Duodenal mucosa (tissue), 2 donors: Measurements from ENCODE around the gene OXNAD1.

Source experiments
- H3K27ac ChIP-seq: one replicate; pipeline ENCODE4 v1.7.0; 2013; ENCODE audit warnings: low read depth, low read length
- H3K27me3 ChIP-seq, 2 donors: one replicate each; pipeline ENCODE4 v1.7.0; 2013; ENCODE audit warnings: low read length in 2 of 2, control low read depth in 1 of 2; ENCODE audit not compliant: insufficient read depth in 2 of 2, control insufficient read depth in 1 of 2
- H3K36me3 ChIP-seq, 2 donors: one replicate each; pipeline ENCODE4 v1.7.0; 2013; ENCODE audit warnings: low read length in 2 of 2, control low read depth in 1 of 2; ENCODE audit not compliant: insufficient read depth in 2 of 2, control insufficient read depth in 1 of 2
- H3K4me1 ChIP-seq, 2 donors: one replicate each; pipeline ENCODE4 v1.7.0; 2013; ENCODE audit warnings: low read length in 2 of 2, control low read depth in 1 of 2; ENCODE audit not compliant: insufficient read depth in 2 of 2, control insufficient read depth in 1 of 2
- H3K4me3 ChIP-seq, 2 donors: one replicate each; pipeline ENCODE4 v1.7.0; 2013; ENCODE audit warnings: low read length in 2 of 2, low read depth in 1 of 2
- H3K9ac ChIP-seq, 2 donors: one replicate each; pipeline ENCODE4 v1.7.0; 2013; ENCODE audit warnings: low read length in 2 of 2, low read depth in 1 of 2
- H3K9me3 ChIP-seq, 2 donors: one replicate each; pipeline ENCODE4 v1.7.0; 2013; ENCODE audit warnings: low read length in 2 of 2, control low read depth in 1 of 2; ENCODE audit not compliant: control insufficient read depth in 1 of 2

OXNAD1 gene

GRCh38 chr3:16300881-16301359 lies 35.9 kb downstream of the OXNAD1 start:
- Histone ChIP-seq H3K4me1 (peaks cover 7 to 8% of the 10 kb centered on the region in 2 donors), H3K36me3 (peaks cover 35 to 49% of the 10 kb centered on the region in 2 donors), H3K27ac (no peak overlapping the region), H3K9me3 (no peaks in the 10 kb centered on the region), H3K27me3 (no peaks in the 10 kb centered on the region), H3K4me3 (no peak overlapping the region), H3K9ac (no peak overlapping the region)

GRCh38 chr3:16301507-16301906 lies 36.5 kb downstream of the OXNAD1 start:
- Histone ChIP-seq H3K4me1 (peaks cover 7 to 8% of the 10 kb centered on the region in 2 donors), H3K36me3 (peaks cover 33 to 47% of the 10 kb centered on the region in 2 donors), H3K27me3 (no peaks in the 10 kb centered on the region), H3K9ac (no peak overlapping the region), H3K9me3 (no peaks in the 10 kb centered on the region), H3K27ac (no peak overlapping the region), H3K4me3 (no peak overlapping the region)

- Histone ChIP-seq H3K9ac (no peak overlapping the region), H3K27me3 (no peaks in the 10 kb centered on the region), H3K4me3 (no peak overlapping the region), H3K9me3 (no peaks in the 10 kb centered on the region), H3K4me1 (peaks cover 7 to 8% of the 10 kb centered on the region in 2 donors), H3K36me3 (peaks cover 33 to 45% of the 10 kb centered on the region in 2 donors), H3K27ac (no peak overlapping the region)
Measured at GRCh38 chr3:16302082-16302631, 37.1 kb downstream of the OXNAD1 start.

GRCh38 chr3:16303037-16303575 lies 38.1 kb downstream of the OXNAD1 start:
- Histone ChIP-seq H3K4me3 (no peak overlapping the region), H3K9ac (no peak overlapping the region), H3K36me3 (peaks cover 32 to 40% of the 10 kb centered on the region in 2 donors), H3K27me3 (no peaks in the 10 kb centered on the region), H3K9me3 (no peaks in the 10 kb centered on the region), H3K27ac (no peak overlapping the region), H3K4me1 (peaks cover 7 to 8% of the 10 kb centered on the region in 2 donors)

GRCh38 chr3:16304061-16305010 lies 39.3 kb downstream of the OXNAD1 start:
- peaks cover 27 to 40% of the 10 kb centered on the region in 2 donors for H3K36me3 ChIP-seq
- no peak overlapping the region for H3K27ac ChIP-seq
- no peak overlapping the region for H3K4me3 ChIP-seq

GRCh38 chr3:16305111-16305541 lies 40.1 kb downstream of the OXNAD1 start:
- no peak overlapping the region for H3K27ac ChIP-seq
- no peaks in the 10 kb centered on the region for H3K27me3 ChIP-seq
- peaks cover 8 to 9% of the 10 kb centered on the region in 2 donors for H3K4me1 ChIP-seq

More at GRCh38 chr3:16304061-16305010, 39.3 kb downstream of the OXNAD1 start:
- Histone ChIP-seq H3K4me1 (peaks cover 7 to 8% of the 10 kb centered on the region in 2 donors), H3K9ac (no peak overlapping the region), H3K27me3 (no peaks in the 10 kb centered on the region), H3K9me3 (no peaks in the 10 kb centered on the region)

GRCh38 chr3:16307832-16308531 lies 43.0 kb downstream of the OXNAD1 start:
- H3K27ac ChIP-seq: no peak overlapping the region
- H3K4me1 ChIP-seq: peaks cover 26 to 29% of the 10 kb centered on the region in 2 donors

More at GRCh38 chr3:16305111-16305541, 40.1 kb downstream of the OXNAD1 start:
- Histone ChIP-seq H3K9ac (no peak overlapping the region), H3K9me3 (no peaks in the 10 kb centered on the region), H3K4me3 (peak overlapping the region in 1 of 2 donors; percentile 19), H3K36me3 (peaks cover 27 to 39% of the 10 kb centered on the region in 2 donors)

GRCh38 chr3:16308727-16309126 lies 43.7 kb downstream of the OXNAD1 start:
- Histone ChIP-seq H3K36me3 (peaks cover 13 to 26% of the 10 kb centered on the region in 2 donors), H3K9ac (no peak overlapping the region), H3K4me1 (peaks cover 26 to 35% of the 10 kb centered on the region in 2 donors), H3K27me3 (no peaks in the 10 kb centered on the region), H3K27ac (no peak overlapping the region), H3K4me3 (no peak overlapping the region), H3K9me3 (no peaks in the 10 kb centered on the region)

More at GRCh38 chr3:16307832-16308531, 43.0 kb downstream of the OXNAD1 start:
- Histone ChIP-seq H3K36me3 (peaks cover 12 to 22% of the 10 kb centered on the region in 2 donors), H3K27me3 (no peaks in the 10 kb centered on the region), H3K9me3 (no peaks in the 10 kb centered on the region), H3K4me3 (no peak overlapping the region), H3K9ac (no peak overlapping the region)

GRCh38 chr3:16309558-16309957 lies 44.5 kb downstream of the OXNAD1 start:
- Histone ChIP-seq H3K9me3 (no peaks in the 10 kb centered on the region), H3K9ac (no peak overlapping the region), H3K4me1 (peaks cover 26 to 37% of the 10 kb centered on the region in 2 donors), H3K36me3 (peaks cover 15 to 30% of the 10 kb centered on the region in 2 donors), H3K4me3 (no peak overlapping the region), H3K27ac (no peak overlapping the region), H3K27me3 (no peaks in the 10 kb centered on the region)
